HCT116 (cell line): ENCODE data around the gene CTLA4. TPM values are rescaled to one million over a fixed set of nuclear protein-coding genes. Genes with fewer than 3 reads are reported as not detected.

ENCODE experiments used
- ATAC-seq: fragments of 200-7000 bp; cut with Tn5 transposase; 2 replicates; pipeline ENCODE4 v1.9.1; 2020; ENCODE audit warnings: mild to moderate bottlenecking, moderate library complexity
- BruUV-seq: library from RNA; stranded (reverse); fragments of 400-500 nt; replicated peaks from 2 replicates; lab custom pipeline; 2021; lab: Mats Ljungman, UMichigan
- CTCF ChIA-PET: fragments of 300-600 bp; sonication (Branson Sonifier 250); formaldehyde crosslinking; loops from one replicate; lab custom pipeline; 2021; ENCODE audit warnings: antibody characterized with exemption; lab: Charles Lee
- POLR2A ChIA-PET: fragments of 300-600, 350-600 bp; sonication (Branson Sonifier 250); formaldehyde crosslinking; loops from one replicate; lab custom pipeline; 2021; ENCODE audit warnings: antibody characterized with exemption; lab: Charles Lee
- RAD21 ChIA-PET, 2 experiments: fragments of 300-600 bp; sonication (Branson Sonifier 250); formaldehyde crosslinking; loops; one replicate each; lab custom pipeline; 2023; ENCODE audit warnings: low total read pairs in 2 of 2; ENCODE audit not compliant: uncharacterized antibody in 2 of 2, unreplicated experiment in 2 of 2, low non-redundant PET in 1 of 2; lab: Charles Lee
- DNase-seq: peaks from one replicate; pipeline ENCODE4 v3.0.0-alpha.2; 2010; ENCODE audit warnings: low read depth, low spot score
- H2AFZ ChIP-seq: fragments of 200-600 bp; shearing (Covaris generic), sonication (generic); 2 replicates; pipeline ENCODE4 v1.6.1; 2017; ENCODE audit warnings: low read depth, mixed run types, mixed read lengths, antibody characterized with exemption, low read length; ENCODE audit not compliant: poor library complexity, severe bottlenecking
- H3K27ac ChIP-seq: 2 replicates; pipeline ENCODE4 v1.5.1; 2012; ENCODE audit warnings: low read depth, low read length
- H3K27me3 ChIP-seq: fragments of 200-600 bp; sonication (generic); 2 replicates; pipeline ENCODE4 v1.6.1; 2016; ENCODE audit warnings: mixed run types, low read length, mixed read lengths; ENCODE audit not compliant: insufficient read depth
- H3K36me3 ChIP-seq, 2 experiments: fragments of 200-500 bp in 1 of 2; fragments of 200-600 bp in 1 of 2; sonication (Bioruptor generic) in 1 of 2; sonication (generic) in 1 of 2; 2 replicates each; pipeline versions ENCODE4 v1.5.1 to v1.6.1; 2014 to 2016; ENCODE audit warnings: low read length in 2 of 2, inconsistent platforms in 1 of 2, mixed read lengths in 1 of 2, mixed run types in 1 of 2; ENCODE audit not compliant: insufficient read depth in 2 of 2, control insufficient read depth in 1 of 2
- H3K4me1 ChIP-seq, 2 experiments: fragments of 200-600 bp in 1 of 2; sonication (generic) in 1 of 2; 2 replicates each; pipeline versions ENCODE4 v1.5.1 to v1.6.1; 2012 to 2017; ENCODE audit warnings: low read length in 2 of 2, inconsistent platforms in 1 of 2, mild to moderate bottlenecking in 1 of 2, mixed read lengths in 1 of 2, mixed run types in 1 of 2, moderate library complexity in 1 of 2; ENCODE audit not compliant: insufficient read depth in 2 of 2, control insufficient read depth in 1 of 2
- H3K4me2 ChIP-seq: fragments of 200-600 bp; sonication (generic); 2 replicates; pipeline ENCODE4 v1.6.1; 2017; ENCODE audit warnings: mixed run types, low read length, mixed read lengths
- H3K4me3 ChIP-seq, 2 experiments: fragments of 200-600 bp in 1 of 2; sonication (generic) in 1 of 2; replicated peaks in 1 of 2; 2 replicates each; pipeline ENCODE4 v1.5.1; 2011 to 2016; ENCODE audit warnings: low read length in 2 of 2, control low read depth in 1 of 2, low read depth in 1 of 2, mild to moderate bottlenecking in 1 of 2, mixed read lengths in 1 of 2, mixed run types in 1 of 2
- H3K79me2 ChIP-seq: fragments of 200-600 bp; sonication (generic); 2 replicates; pipeline ENCODE4 v1.6.1; 2017; ENCODE audit warnings: mild to moderate bottlenecking, mixed run types, low read length, moderate library complexity, mixed read lengths; ENCODE audit not compliant: insufficient read depth
- H3K9ac ChIP-seq: fragments of 200-600 bp; sonication (generic); 2 replicates; pipeline ENCODE4 v1.6.1; 2016; ENCODE audit warnings: low read length, mixed read lengths
- H3K9me2 ChIP-seq: fragments of 200-600 bp; sonication (generic), shearing (Covaris generic); 2 replicates; pipeline ENCODE4 v1.6.1; 2017; ENCODE audit warnings: mixed run types, mild to moderate bottlenecking, moderate library complexity; ENCODE audit not compliant: insufficient read depth
- H3K9me3 ChIP-seq, 2 experiments: fragments of 200-500 bp in 1 of 2; fragments of 200-600 bp in 1 of 2; sonication (Bioruptor generic) in 1 of 2; sonication (generic) in 1 of 2; 2 replicates each; pipeline ENCODE4 v1.6.1; 2014 to 2017; ENCODE audit warnings: low read length in 2 of 2, mixed read lengths in 2 of 2, inconsistent platforms in 1 of 2, low read depth in 1 of 2, mild to moderate bottlenecking in 1 of 2, mixed run types in 1 of 2, moderate library complexity in 1 of 2; ENCODE audit not compliant: control insufficient read depth in 1 of 2, insufficient read depth in 1 of 2
- H4K20me1 ChIP-seq: fragments of 200-600 bp; sonication (generic), shearing (Covaris generic); 2 replicates; pipeline ENCODE4 v1.6.1; 2017; ENCODE audit warnings: mixed run types, mild to moderate bottlenecking, moderate library complexity; ENCODE audit not compliant: insufficient read depth
- ATF3 ChIP-seq: IDR thresholded peaks from 2 replicates; pipeline ENCODE4 v1.6.1; 2012
- CBX3 ChIP-seq: IDR thresholded peaks from 2 replicates; pipeline ENCODE4 v1.6.1; 2012; ENCODE audit warnings: low read depth
- CEBPB ChIP-seq: IDR thresholded peaks from 2 replicates; pipeline ENCODE4 v1.6.1; 2012; ENCODE audit warnings: low read depth
- ELF1 ChIP-seq: IDR thresholded peaks from 2 replicates; pipeline ENCODE4 v1.6.1; 2012; ENCODE audit warnings: low read depth, borderline replicate concordance
- EZH2 ChIP-seq: fragments of 200-600 bp; sonication (generic); IDR thresholded peaks from 2 replicates; pipeline ENCODE4 v1.6.1; 2017; ENCODE audit warnings: antibody characterized with exemption, mixed run types
- EZH2phosphoT487 ChIP-seq: fragments of 200-600 bp; IDR thresholded peaks from 2 replicates; pipeline ENCODE4 v1.6.1; 2018; ENCODE audit warnings: antibody characterized with exemption, borderline replicate concordance
- FOSL1 ChIP-seq: IDR thresholded peaks from 2 replicates; pipeline ENCODE4 v1.6.1; 2012; ENCODE audit warnings: low read depth
- JUND ChIP-seq: IDR thresholded peaks from 2 replicates; pipeline ENCODE4 v1.6.1; 2012
- MAX ChIP-seq: IDR thresholded peaks from 2 replicates; pipeline ENCODE4 v1.6.1; 2012
- POLR2A ChIP-seq: IDR thresholded peaks from 2 replicates; pipeline ENCODE4 v1.7.0; 2011; ENCODE audit warnings: borderline replicate concordance; ENCODE audit not compliant: insufficient read depth, insufficient read length; ENCODE audit errors: extremely low read depth
- POLR2AphosphoS5 ChIP-seq: IDR thresholded peaks from 2 replicates; pipeline ENCODE4 v1.6.1; 2011; ENCODE audit warnings: mild to moderate bottlenecking, low read depth, low read length, moderate library complexity
- REST ChIP-seq: IDR thresholded peaks from 2 replicates; pipeline ENCODE4 v1.6.1; 2012; ENCODE audit warnings: low read depth
- SIN3A ChIP-seq: IDR thresholded peaks from 2 replicates; pipeline ENCODE4 v1.6.1; 2012; ENCODE audit warnings: low read depth
- SRF ChIP-seq: IDR thresholded peaks from 2 replicates; pipeline ENCODE4 v1.6.1; 2012; ENCODE audit warnings: low read depth
- TCF7L2 ChIP-seq: IDR thresholded peaks from 2 replicates; pipeline ENCODE4 v1.7.0; 2011; ENCODE audit warnings: borderline replicate concordance, inconsistent platforms; ENCODE audit not compliant: insufficient read depth, insufficient read length; ENCODE audit errors: extremely low read depth
- YY1 ChIP-seq: IDR thresholded peaks from 2 replicates; pipeline ENCODE4 v1.6.1; 2011; ENCODE audit warnings: low read length, low read depth, moderate library complexity, mild to moderate bottlenecking; ENCODE audit not compliant: insufficient replicate concordance; ENCODE audit errors: extremely low read depth
- ZFX ChIP-seq: fragments of 450-650 bp; IDR thresholded peaks from 2 replicates; pipeline ENCODE4 v1.6.1; 2017
- intact Hi-C: fragments of 100-400 bp; cut with micrococcal nuclease; formaldehyde crosslinking; loops from 2 replicates; pipeline ENCODE4 v1.10.0; 2022
- total RNA-seq: library from RNA; stranded (reverse); gene quantifications from one replicate; pipeline ENCODE4 v1.2.1, GENCODE V29; 2021; ENCODE audit not compliant: unreplicated experiment

The CTLA4 gene
- total RNA-seq, 1 experiment from 2014 or later: 0.37 TPM

DNA sequence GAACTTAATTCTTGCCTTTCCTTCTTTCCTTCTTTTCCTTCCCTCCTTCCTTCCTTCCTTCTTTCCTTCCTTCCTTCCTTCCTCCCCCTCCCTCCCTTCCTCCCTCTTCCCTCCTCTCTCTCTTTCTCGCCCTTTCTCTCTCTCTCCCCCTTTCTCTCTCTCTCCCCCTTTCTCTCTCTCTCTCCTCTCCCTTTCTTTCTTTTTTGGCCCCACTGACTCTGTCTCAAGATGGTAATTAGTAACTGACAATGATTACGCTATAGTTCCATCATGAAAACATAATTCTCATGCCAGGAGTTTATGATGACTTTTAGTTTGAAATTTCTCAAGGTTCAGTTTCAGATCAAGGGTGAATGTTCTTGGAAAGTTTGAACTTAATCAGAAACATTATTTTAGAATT lies 14.8 kb upstream of the CTLA4 start:
- Histone ChIP-seq H3K9me3 (no peaks in the 10 kb centered on the region), H3K4me1 (no peaks in the 10 kb centered on the region), H3K27ac (no peak overlapping the region), H4K20me1 (no peaks in the 10 kb centered on the region), H3K27me3 (no peaks in the 10 kb centered on the region), H3K79me2 (no peaks in the 10 kb centered on the region), H2AFZ (no peak overlapping the region), H3K4me2 (no peak overlapping the region), H3K4me3 (no peak overlapping the region), H3K9me2 (no peaks in the 10 kb centered on the region; the same call in 1 of the 2 replicates), H3K9ac (no peak overlapping the region), H3K36me3 (no peaks in the 10 kb centered on the region)
- ChIA-PET CTCF (no interaction called here), POLR2A (no interaction called here), RAD21 (no interaction called here)
- intact Hi-C loops: loop anchor here (5.0 kb wide), 1 partner anchor 425 kb away; no protein-coding TSS in a partner anchor
- BruUV-seq: no TSS peak
- no peak for DNase-seq
- ATAC-seq: no peak
- TF ChIP-seq SIN3A (no peak), YY1 (no peak), POLR2AphosphoS5 (no peak), POLR2A (no peak), ZFX (no peak), JUND (no peak), CEBPB (no peak), EZH2 (no peak), CBX3 (no peak), ATF3 (no peak), EZH2phosphoT487 (no peak), FOSL1 (no peak)

DNA sequence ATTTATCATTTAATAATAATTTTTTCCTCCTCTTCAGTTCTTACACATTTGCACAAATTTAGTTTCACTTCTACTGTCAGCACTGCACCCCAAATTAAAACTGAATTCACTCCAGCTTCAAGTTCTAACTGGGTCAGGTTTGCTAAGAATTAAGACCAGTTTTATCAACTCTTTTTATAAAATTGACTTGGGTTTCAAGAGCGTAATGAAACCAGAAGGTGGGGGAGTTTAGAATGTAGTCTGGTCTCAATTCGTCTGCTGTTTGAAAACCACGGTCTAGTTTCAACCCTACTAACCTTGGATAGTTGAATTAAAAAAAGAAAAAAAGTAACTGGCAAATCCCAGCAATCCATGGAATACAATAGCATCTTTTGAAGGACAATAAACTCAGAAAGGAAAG lies 14.3 kb upstream of the CTLA4 start:
- ATAC-seq: no peak
- Histone ChIP-seq H3K9ac (no peak overlapping the region), H3K4me2 (no peak overlapping the region), H2AFZ (no peak overlapping the region), H3K27ac (no peak overlapping the region), H3K79me2 (no peaks in the 10 kb centered on the region), H3K9me3 (no peaks in the 10 kb centered on the region), H4K20me1 (no peaks in the 10 kb centered on the region), H3K27me3 (no peaks in the 10 kb centered on the region), H3K4me1 (no peaks in the 10 kb centered on the region), H3K9me2 (no peaks in the 10 kb centered on the region; the same call in 1 of the 2 replicates), H3K4me3 (no peak overlapping the region), H3K36me3 (no peaks in the 10 kb centered on the region)
- POLR2A ChIA-PET: no interaction called here
- no peak for TF ChIP-seq YY1
- no peak for TF ChIP-seq EZH2
- TF ChIP-seq POLR2A: no peak
- no peak for TF ChIP-seq TCF7L2
- TF ChIP-seq SIN3A: no peak
- no peak for TF ChIP-seq JUND
- TF ChIP-seq FOSL1: no peak
- no peak for TF ChIP-seq ATF3
- TF ChIP-seq ZFX: no peak
- TF ChIP-seq POLR2AphosphoS5: no peak
- TF ChIP-seq REST: no peak
- no peak for TF ChIP-seq ELF1
- no peak for TF ChIP-seq SRF
- no peak for TF ChIP-seq EZH2phosphoT487
- TF ChIP-seq MAX: no peak
- CTCF ChIA-PET: no interaction called here
- no peak for DNase-seq
- RAD21 ChIA-PET: no interaction called here
- intact Hi-C loops: loop anchor here (5.0 kb wide), 1 partner anchor 424 kb away; no protein-coding TSS in a partner anchor
- no TSS peak for BruUV-seq
